ENCODE data around the gene BCL6.

Gene BCL6

GRCh38 chr3:187679638-187680396, 65.5 kb downstream of the BCL6 start:
- H3K9me3 ChIP-seq (ENCODE audit: control insufficient read depth, low read depth, low read length), result no peaks in the 10 kb centered on the region
- H3K27ac ChIP-seq (ENCODE audit: low read length), result no peak overlapping the region
- no peak overlapping the region for H3K9ac ChIP-seq (ENCODE audit: low read length)
- H3K4me1 ChIP-seq (ENCODE audit: control insufficient read depth, low read depth, low read length), result peaks cover 7% of the 10 kb centered on the region
- H3K27me3 ChIP-seq (ENCODE audit: control insufficient read depth, insufficient read depth, low read length), result no peaks in the 10 kb centered on the region
- H3K36me3 ChIP-seq (ENCODE audit: control insufficient read depth, low read depth, low read length), result no peaks in the 10 kb centered on the region
- H3K4me3 ChIP-seq (ENCODE audit: low read length), result no peak overlapping the region

GRCh38 chr3:187678726-187679268, 66.5 kb downstream of the BCL6 start:
- Histone ChIP-seq H3K36me3 (ENCODE audit: control insufficient read depth, low read depth, low read length) (no peaks in the 10 kb centered on the region), H3K9me3 (ENCODE audit: control insufficient read depth, low read depth, low read length) (no peaks in the 10 kb centered on the region), H3K4me3 (ENCODE audit: low read length) (no peak overlapping the region), H3K27me3 (ENCODE audit: control insufficient read depth, insufficient read depth, low read length) (no peaks in the 10 kb centered on the region), H3K4me1 (ENCODE audit: control insufficient read depth, low read depth, low read length) (peaks cover 7% of the 10 kb centered on the region), H3K9ac (ENCODE audit: low read length) (no peak overlapping the region), H3K27ac (ENCODE audit: low read length) (no peak overlapping the region)

GRCh38 chr3:187677604-187678003, 67.7 kb downstream of the BCL6 start:
- Histone ChIP-seq H3K4me3 (ENCODE audit: low read length) (no peak overlapping the region), H3K27me3 (ENCODE audit: control insufficient read depth, insufficient read depth, low read length) (peaks cover 2% of the 10 kb centered on the region), H3K9ac (ENCODE audit: low read length) (no peak overlapping the region), H3K9me3 (ENCODE audit: control insufficient read depth, low read depth, low read length) (no peaks in the 10 kb centered on the region), H3K27ac (ENCODE audit: low read length) (no peak overlapping the region), H3K4me1 (ENCODE audit: control insufficient read depth, low read depth, low read length) (peaks cover 7% of the 10 kb centered on the region), H3K36me3 (ENCODE audit: control insufficient read depth, low read depth, low read length) (no peaks in the 10 kb centered on the region)

GRCh38 chr3:187673012-187673411, 72.3 kb downstream of the BCL6 start:
- Histone ChIP-seq H3K27me3 (ENCODE audit: control insufficient read depth, insufficient read depth, low read length) (peaks cover 47% of the 10 kb centered on the region), H3K9ac (ENCODE audit: low read length) (no peak overlapping the region), H3K4me3 (ENCODE audit: low read length) (no peak overlapping the region), H3K9me3 (ENCODE audit: control insufficient read depth, low read depth, low read length) (no peaks in the 10 kb centered on the region), H3K4me1 (ENCODE audit: control insufficient read depth, low read depth, low read length) (peaks cover 3% of the 10 kb centered on the region), H3K36me3 (ENCODE audit: control insufficient read depth, low read depth, low read length) (no peaks in the 10 kb centered on the region), H3K27ac (ENCODE audit: low read length) (no peak overlapping the region)

All from iPS-18a (cell line).